ENCODE measurements around the gene TMEM62.

The TMEM62 gene

DNA sequence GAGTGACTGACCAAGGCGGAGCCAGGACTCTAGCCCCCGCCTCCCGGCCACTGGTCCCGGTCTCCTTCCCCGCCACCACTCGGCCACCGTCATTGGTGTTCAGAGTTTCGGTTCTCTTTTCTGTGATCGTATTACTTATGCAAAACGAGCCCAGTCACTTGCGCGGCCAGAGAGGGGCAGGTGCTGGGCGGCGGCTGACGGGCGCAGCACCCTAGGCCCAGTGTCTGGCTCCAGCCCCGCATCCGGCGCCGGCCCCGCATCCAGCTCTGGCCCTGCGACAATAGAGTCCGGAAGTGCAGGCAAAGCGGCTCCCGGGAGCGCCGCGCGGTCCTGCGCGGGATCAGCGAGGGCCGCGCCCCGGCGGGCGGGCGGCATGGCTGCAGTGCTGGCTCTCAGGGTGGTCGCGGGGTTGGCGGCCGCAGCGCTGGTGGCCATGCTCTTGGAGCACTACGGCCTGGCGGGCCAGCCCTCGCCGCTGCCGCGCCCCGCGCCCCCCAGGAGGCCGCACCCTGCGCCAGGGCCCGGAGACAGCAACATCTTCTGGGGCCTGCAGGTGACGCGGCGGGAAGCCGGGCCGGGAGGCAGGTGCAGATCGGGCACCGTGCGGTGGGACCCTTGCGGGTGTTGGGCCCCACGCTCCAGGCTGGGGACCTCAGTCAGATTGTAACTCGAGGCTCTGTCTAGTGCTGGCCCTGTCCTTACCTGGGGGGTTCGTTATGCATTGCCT, at the start of gene TMEM62:
TSS of gene TMEM62 (plus strand) at position 157 of the 727 bp plus-strand sequence. CDS start at position 374, 217 bp downstream.
- no peak for DNase-seq (ENCODE audit: low read depth, low spot score)

DNA sequence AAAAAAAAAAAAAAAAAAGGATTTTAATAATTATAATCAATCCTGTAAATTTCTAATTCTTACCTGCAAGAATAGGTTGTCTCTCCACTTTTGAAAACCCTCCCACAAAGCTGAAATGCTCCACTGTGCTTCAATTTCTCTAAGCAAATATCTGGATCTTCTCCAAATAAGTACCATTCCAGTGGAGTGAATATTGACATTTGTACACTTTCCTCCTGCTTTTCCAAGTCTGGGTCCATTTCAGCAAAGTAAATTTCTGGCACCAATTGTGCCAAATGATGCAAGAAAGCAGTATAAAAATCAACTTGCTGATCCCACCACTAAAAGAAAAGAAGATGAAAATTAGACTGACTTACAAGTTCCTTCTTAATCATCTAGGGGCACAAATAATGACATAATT, 47.5 kb upstream of the TMEM62 start:
- DNase-seq (ENCODE audit: low read depth, low spot score) = no peak

DNA sequence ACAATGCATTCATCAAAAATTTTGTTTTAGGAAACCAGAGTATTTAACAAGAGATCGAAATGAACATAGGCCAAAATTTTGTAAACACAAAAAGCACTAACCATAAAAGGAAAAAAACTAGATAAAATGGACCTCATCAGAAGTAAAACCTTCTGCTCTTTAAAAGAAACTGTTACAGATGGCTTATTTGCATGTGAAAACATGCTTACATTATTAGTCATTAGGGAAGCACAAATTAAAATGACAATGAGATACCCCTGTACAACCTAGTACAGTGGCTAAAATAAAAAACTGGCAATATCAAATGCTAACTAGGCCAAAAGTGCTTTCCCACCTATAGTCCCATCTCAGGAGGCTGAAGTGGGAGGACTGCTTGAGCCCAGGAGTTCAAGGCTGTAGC, 46.8 kb upstream of the TMEM62 start:
- no peak for DNase-seq (ENCODE audit: low read depth, low spot score)

GRCh38 chr15:43091859-43092258, 41.5 kb upstream of the TMEM62 start:
- no peak for DNase-seq (ENCODE audit: low read depth, low spot score)

- DNase-seq (ENCODE audit: low read depth, low spot score) = no peak
Measured at GRCh38 chr15:43093026-43093425, 40.4 kb upstream of the TMEM62 start.

DNA sequence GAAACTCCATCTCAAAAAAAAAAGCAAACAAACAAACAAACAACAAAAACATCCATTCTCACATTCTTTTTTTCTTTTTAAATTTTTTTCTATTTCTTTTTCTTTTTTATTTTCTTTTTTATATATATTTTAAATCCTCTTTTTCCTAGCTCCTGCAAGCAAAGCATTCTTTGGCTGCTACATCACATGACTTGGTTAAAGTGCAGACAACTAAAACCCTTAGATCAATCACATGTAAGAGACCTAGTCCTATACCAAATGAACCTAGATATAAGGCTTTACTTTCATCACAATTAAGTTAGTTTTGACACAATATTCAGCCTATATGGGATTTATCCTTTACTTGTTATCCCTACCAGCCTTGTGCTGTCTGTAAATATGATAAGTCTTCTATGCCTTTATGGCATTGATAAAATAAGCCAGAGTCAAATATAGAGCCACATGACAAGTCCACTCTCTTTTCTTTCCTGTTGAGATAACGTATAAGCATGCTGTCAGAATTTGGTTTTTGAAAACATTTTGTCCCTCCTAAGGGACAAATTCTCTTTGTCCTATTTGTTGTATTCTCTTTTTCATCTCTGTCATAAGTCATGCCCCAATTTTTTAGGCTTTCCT, 38.9 kb upstream of the TMEM62 start:
- DNase-seq (ENCODE audit: low read depth, low spot score) = no peak

DNA sequence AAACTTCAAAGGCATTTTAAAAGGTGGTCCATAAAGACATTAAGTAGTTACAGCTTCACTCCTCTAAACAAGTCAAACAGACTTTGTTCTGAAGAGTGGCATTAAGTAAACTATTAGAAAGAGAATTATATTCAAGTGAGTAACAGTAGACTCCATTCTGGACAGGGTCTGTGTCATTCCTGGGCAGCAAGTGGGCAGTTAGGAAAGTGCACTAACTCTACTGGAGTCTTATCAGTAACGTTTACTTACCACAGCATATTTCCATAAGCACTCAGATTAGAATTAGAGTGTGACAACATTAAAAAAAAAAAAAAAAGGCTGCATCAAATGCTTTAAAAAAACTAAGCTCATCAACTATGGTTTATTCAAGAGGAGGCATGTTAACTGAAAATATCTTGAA, 38.1 kb upstream of the TMEM62 start:
- DNase-seq (ENCODE audit: low read depth, low spot score) = no peak

GRCh38 chr15:43095708-43096347, 37.6 kb upstream of the TMEM62 start:
- DNase-seq (ENCODE audit: low read depth, low spot score) = no peak

DNA sequence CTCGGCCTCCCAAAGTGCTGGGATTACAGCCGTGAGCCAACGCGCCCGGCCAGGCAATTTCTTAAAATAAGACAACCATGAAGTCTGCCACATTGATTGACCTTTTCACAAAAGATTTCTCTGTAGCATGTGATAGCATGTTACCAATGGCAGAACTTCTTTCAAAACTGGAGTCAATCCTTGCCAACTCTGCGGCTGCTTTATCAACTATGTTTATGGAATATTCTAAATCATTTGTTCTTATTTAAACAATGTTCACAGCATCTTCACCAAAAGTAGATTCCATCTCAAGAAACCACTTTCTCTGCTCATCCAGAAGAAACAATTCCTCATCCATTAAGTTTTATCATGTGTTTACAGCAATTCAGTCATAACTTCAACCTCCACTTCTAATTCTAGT, 37.0 kb upstream of the TMEM62 start:
- no peak for DNase-seq (ENCODE audit: low read depth, low spot score)

- no peak for DNase-seq (ENCODE audit: low read depth, low spot score)
Measured at GRCh38 chr15:43099105-43099845, 34.1 kb upstream of the TMEM62 start.

DNA sequence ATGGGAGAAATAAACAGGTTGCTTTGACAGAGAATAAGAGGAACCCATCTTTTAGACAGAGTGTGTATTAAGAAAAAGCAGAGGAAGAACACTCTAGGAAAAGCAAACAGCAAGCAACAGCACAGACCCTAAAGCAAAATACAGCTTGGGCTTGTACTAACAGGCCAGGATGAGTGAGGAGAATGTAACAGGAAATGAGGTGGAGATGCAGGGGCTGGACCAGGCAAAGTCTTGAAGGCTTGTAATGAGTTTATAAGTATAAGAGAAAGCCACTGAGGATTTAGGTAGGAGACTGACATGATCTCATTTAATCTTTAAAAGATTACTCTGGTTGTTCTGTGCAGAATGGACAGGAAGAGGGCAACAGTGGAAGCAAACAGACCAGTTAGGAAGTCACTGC, 32.4 kb upstream of the TMEM62 start:
- no peak for DNase-seq (ENCODE audit: low read depth, low spot score)

- no peak for DNase-seq (ENCODE audit: low read depth, low spot score)
Measured at GRCh38 chr15:43102187-43102586, 31.2 kb upstream of the TMEM62 start.

DNA sequence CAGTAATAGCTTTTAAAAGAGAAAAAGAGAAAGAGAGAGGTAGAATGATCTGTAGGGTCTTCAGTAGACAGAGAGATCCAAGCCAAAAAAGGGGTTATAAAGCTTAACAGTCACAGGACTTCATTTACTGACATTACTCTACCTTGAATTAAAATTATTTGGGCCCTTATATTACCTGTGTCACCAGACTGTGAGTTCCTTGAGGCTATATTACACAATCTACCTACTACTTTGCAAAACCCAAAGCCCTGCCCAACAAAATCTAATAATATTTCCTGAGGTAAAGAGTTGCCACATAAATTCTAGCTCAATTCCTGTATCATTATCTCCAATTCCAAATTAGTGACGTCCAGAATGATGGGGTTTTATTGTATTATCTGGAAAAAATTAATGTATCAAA, 29.5 kb upstream of the TMEM62 start:
- DNase-seq (ENCODE audit: low read depth, low spot score) = no peak

DNA sequence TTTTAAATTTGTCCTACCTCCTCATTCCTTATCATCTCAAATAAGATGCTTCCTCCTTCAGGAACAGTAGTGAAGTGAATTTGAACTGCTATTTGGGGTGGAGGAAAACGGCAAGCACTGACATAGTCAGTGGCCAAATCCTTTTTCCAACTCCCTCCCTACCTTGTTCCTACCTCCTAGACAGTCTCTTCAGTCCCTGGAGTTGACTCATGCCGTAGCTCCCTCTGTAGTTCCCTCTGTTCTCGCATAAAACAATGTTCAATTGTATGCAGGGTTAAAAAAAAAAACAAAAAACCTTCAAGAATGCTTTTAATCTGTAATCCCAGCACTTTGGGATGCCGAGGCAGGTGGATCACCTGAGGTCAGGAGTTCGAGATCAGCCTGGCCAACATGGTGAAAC, 29.0 kb upstream of the TMEM62 start:
- DNase-seq (ENCODE audit: low read depth, low spot score) = no peak

DNA sequence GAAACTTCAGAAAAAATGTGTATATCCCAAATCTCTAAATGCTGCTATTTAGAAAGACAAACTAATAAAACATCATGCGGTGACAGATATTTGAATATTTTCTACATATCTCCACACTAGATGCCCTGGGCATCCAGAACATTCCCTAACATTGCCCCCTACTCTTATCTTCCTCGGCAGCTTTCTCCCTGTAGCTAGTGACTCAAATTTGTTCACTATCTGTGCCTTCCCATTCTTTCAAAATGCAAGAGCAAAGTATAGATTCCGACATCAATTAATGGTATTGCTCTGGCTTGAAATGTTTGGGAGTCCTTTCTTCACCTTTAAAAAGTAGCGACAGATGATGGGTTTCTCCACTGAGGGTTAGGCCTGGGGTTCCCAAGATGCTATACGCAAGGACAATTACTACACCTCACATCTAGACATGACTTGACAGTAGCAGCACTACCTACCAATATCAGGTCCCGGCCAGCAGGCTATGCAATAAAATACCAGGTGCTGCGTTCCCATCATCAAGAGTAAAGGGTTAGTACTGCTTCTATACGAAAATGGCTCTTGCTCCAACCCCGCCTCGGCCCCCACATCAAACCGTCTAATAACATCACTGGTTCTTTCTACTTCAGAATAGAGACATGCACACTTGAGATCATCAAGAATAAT, 28.2 kb upstream of the TMEM62 start:
- no peak for DNase-seq (ENCODE audit: low read depth, low spot score)

DNA sequence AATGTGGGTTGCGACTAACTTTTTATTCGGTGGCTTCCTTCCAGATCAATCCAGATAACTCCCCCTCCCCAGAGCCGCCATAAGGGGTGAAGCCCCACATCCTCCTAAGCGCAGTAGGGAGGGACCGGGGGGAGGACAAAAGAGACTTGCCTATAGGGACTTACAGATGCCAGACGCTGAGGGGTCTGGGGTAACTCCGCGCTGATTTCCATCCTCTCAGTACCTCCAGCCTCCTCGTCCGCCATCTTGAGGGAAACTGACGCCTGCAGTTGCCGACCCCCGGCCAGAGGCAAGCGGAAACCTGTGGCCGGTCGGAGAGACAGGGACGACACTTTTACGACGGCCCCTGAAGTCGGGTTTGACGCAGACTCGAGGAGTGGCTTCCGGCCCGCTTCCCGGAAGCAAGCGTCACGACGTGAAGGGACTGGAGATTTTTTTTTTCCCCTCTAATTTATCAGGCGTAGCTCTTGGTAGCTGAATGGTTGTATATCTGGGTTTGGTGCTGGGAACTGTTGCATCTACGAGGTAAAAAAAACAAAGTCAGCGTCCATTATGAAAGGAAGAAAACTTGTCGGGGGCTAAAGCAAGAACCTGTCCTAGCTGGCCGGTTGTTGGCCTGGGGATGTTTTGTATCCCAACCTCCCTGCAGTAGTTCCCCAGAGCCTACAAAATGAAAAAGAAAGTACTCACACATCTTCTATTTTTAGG, 27.5 kb upstream of the TMEM62 start, which contains the start of gene UBR1:
TSS of gene UBR1 (minus strand) at position 261 of the 708 bp plus-strand sequence. CDS start at position 245, 16 bp downstream.
- peak; percentile 73 for DNase-seq (ENCODE audit: low read depth, low spot score)

- no peak for DNase-seq (ENCODE audit: low read depth, low spot score)
Measured at GRCh38 chr15:43106486-43106829, 26.9 kb upstream of the TMEM62 start.

DNA sequence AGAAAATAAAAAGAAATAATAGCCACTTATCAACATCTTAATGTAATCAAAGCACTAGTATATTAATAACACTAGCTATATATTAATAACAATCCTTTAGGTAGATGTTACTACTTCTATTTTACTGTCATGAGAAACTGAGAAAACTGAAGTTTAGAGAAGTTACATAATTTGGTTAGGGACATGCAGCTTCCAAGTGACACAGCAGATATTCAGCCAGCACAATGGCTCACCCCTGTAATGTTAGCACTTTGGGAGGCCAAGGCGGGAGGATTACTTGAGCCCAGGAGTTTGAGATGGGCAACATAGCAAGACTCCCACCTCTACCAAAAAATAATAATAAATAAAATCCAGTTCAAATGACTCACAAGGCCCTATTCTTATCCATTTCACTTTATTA, 25.6 kb upstream of the TMEM62 start:
- DNase-seq (ENCODE audit: low read depth, low spot score) = no peak

- no peak for DNase-seq (ENCODE audit: low read depth, low spot score)
Measured at GRCh38 chr15:43111354-43111753, 22.0 kb upstream of the TMEM62 start.

GRCh38 chr15:43118286-43118685, 15.1 kb upstream of the TMEM62 start:
- no peak for DNase-seq (ENCODE audit: low read depth, low spot score)

GRCh38 chr15:43118829-43119228, 14.6 kb upstream of the TMEM62 start:
- no peak for DNase-seq (ENCODE audit: low read depth, low spot score)

All from smooth muscle cell of the brain vasculature (primary cell).